Skeletal muscle tissue (tissue), 4 donors: ENCODE measurements around the gene NUP107. TPM values are rescaled to one million over a fixed set of nuclear protein-coding genes. Genes with fewer than 3 reads are reported as not detected.

Source experiments
- H3K27ac ChIP-seq: one replicate; pipeline ENCODE4 v1.7.0; 2013; ENCODE audit warnings: mild to moderate bottlenecking, low read depth, low read length, inconsistent platforms
- H3K27me3 ChIP-seq, 3 donors: one replicate each; pipeline ENCODE4 v1.7.0; 2013; ENCODE audit warnings: low read length in 3 of 3; ENCODE audit not compliant: control insufficient read depth in 3 of 3, insufficient read depth in 3 of 3
- H3K36me3 ChIP-seq, 3 donors: one replicate each; pipeline ENCODE4 v1.7.0; 2013; ENCODE audit warnings: low read length in 3 of 3; ENCODE audit not compliant: control insufficient read depth in 3 of 3, insufficient read depth in 3 of 3
- H3K4me1 ChIP-seq, 3 donors: one replicate each; pipeline ENCODE4 v1.7.0; 2013; ENCODE audit warnings: low read length in 3 of 3, mild to moderate bottlenecking in 3 of 3; ENCODE audit not compliant: control insufficient read depth in 3 of 3, insufficient read depth in 3 of 3
- H3K4me3 ChIP-seq, 3 donors: one replicate each; pipeline ENCODE4 v1.7.0; 2013; ENCODE audit warnings: low read length in 3 of 3
- H3K9ac ChIP-seq, 3 donors: one replicate each; pipeline ENCODE4 v1.7.0; 2013; ENCODE audit warnings: low read length in 3 of 3, mild to moderate bottlenecking in 3 of 3, moderate library complexity in 2 of 3, low read depth in 1 of 3
- H3K9me3 ChIP-seq, 3 donors: one replicate each; pipeline ENCODE4 v1.7.0; 2013; ENCODE audit warnings: low read length in 3 of 3; ENCODE audit not compliant: control insufficient read depth in 3 of 3
- total RNA-seq: library from RNA; depleted of rRNA; stranded (reverse); fragments of >200 nt; gene quantifications from one replicate; pipeline ENCODE4 v1.2.3, GENCODE V29; 2014
- donor health status: Osteomylitis.

NUP107 gene
- total RNA-seq, 1 donor from 2014 or later: 42.8 TPM

DNA sequence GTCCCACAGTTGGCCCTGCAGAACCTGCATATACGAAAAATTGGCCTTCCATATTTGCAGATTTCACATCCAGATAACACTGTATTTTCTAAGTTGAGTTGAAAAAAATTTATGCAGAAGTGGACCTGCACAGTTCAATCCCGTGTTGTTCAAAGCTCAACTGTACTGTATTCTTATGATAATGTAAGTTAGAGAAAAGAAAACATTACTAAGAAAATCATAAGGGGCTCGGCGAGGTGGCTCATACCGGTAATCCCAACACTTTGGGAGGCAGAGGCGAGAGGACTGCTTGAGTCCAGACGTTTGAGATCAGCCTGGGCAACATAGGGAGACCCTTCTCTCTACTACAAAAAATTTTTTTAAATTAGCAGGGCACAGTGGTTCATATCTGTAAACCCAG is 41.0 kb downstream of the NUP107 start:
- H3K36me3 ChIP-seq: peaks cover 10 to 40% (median 22%) of the 10 kb centered on the region in 3 donors
- no peak overlapping the region for H3K4me3 ChIP-seq
- no peak overlapping the region for H3K9ac ChIP-seq
- H3K27me3 ChIP-seq: no peaks in the 10 kb centered on the region
- H3K4me1 ChIP-seq: no peaks in the 10 kb centered on the region
- no peak overlapping the region for H3K27ac ChIP-seq
- no peaks in the 10 kb centered on the region for H3K9me3 ChIP-seq

GRCh38 chr12:68733661-68734071 is 46.9 kb downstream of the NUP107 start:
- no peak overlapping the region for H3K27ac ChIP-seq
- H3K9ac ChIP-seq: no peak overlapping the region
- peaks cover 26 to 47% (median 37%) of the 10 kb centered on the region in 3 donors for H3K36me3 ChIP-seq
- no peaks in the 10 kb centered on the region for H3K9me3 ChIP-seq
- no peak overlapping the region for H3K4me3 ChIP-seq
- no peaks in the 10 kb centered on the region for H3K27me3 ChIP-seq
- H3K4me1 ChIP-seq: no peaks in the 10 kb centered on the region

DNA sequence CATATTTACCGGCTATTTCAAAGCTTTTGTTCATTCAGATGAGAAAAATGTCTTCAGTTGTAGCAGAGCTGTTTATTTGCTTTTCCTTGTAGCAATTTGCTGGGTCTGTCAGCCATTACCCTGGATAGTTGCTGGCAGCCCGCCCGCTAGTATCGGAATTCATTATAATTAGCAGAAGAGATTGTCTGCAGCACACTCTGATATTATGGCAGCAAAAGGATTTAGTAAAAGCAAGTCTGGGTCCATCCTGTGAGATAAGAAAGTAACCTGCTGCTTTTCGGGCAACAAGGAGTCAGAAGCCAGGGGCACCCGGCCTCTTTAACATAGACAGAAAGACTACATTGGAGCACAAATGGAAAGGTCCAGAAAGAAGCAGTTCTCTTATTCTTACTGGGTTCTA is 53.1 kb downstream of the NUP107 start:
- H3K9me3 ChIP-seq: no peaks in the 10 kb centered on the region
- no peak overlapping the region for H3K4me3 ChIP-seq
- no peaks in the 10 kb centered on the region for H3K27me3 ChIP-seq
- peaks cover 14 to 33% (median 25%) of the 10 kb centered on the region in 3 donors for H3K36me3 ChIP-seq
- no peak overlapping the region for H3K9ac ChIP-seq
- no peak overlapping the region for H3K27ac ChIP-seq
- H3K4me1 ChIP-seq: no peaks in the 10 kb centered on the region

- Histone ChIP-seq H3K9ac (no peak overlapping the region), H3K4me3 (no peak overlapping the region), H3K27ac (no peak overlapping the region), H3K4me1 (peaks cover 3 to 11% (median 10%) of the 10 kb centered on the region in 3 donors), H3K9me3 (no peaks in the 10 kb centered on the region), H3K27me3 (no peaks in the 10 kb centered on the region), H3K36me3 (peaks cover 2 to 16% (median 7%) of the 10 kb centered on the region in 3 donors)
These were observed 56.6 kb downstream of the NUP107 start for GRCh38 chr12:68743356-68743755.

- Histone ChIP-seq H3K36me3 (peaks cover 0 to 7% (median 1%) of the 10 kb centered on the region in 3 donors), H3K27me3 (no peaks in the 10 kb centered on the region), H3K27ac (peak overlapping the region; percentile 65), H3K9me3 (no peaks in the 10 kb centered on the region), H3K4me3 (peak overlapping the region; percentile 91 to 97 (median 93)), H3K4me1 (peaks cover 5 to 17% (median 12%) of the 10 kb centered on the region in 3 donors), H3K9ac (peak overlapping the region; percentile 75 to 92 (median 89))
These were observed 58.7 kb downstream of the NUP107 start for GRCh38 chr12:68745376-68745903.

GRCh38 chr12:68745904-68746571 is 59.3 kb downstream of the NUP107 start, which contains the start of gene SLC35E3:
Gene SLC35E3 (plus strand): TSS chr12:68746176. CDS start chr12:68746378, 202 bp downstream.
- H3K27me3 ChIP-seq: no peaks in the 10 kb centered on the region
- H3K9me3 ChIP-seq: no peaks in the 10 kb centered on the region
- peaks cover 0 to 7% (median 3%) of the 10 kb centered on the region in 3 donors for H3K36me3 ChIP-seq
- H3K9ac ChIP-seq: peak within 1 kb of the TSS; percentile 75 to 92 (median 89)
- peak within 1 kb of the TSS; percentile 65 for H3K27ac ChIP-seq
- peaks cover 7 to 18% (median 14%) of the 10 kb centered on the region in 3 donors for H3K4me1 ChIP-seq
- peak within 1 kb of the TSS; percentile 91 to 97 (median 93) for H3K4me3 ChIP-seq

- Histone ChIP-seq H3K9me3 (no peaks in the 10 kb centered on the region), H3K27me3 (no peaks in the 10 kb centered on the region), H3K36me3 (peaks cover 0 to 5% (median 3%) of the 10 kb centered on the region in 3 donors), H3K4me3 (peak overlapping the region; percentile 91 to 97 (median 93)), H3K9ac (peak overlapping the region; percentile 75 to 92 (median 89)), H3K4me1 (peaks cover 7 to 18% (median 14%) of the 10 kb centered on the region in 3 donors), H3K27ac (peak overlapping the region; percentile 65)
These were observed 59.9 kb downstream of the NUP107 start for GRCh38 chr12:68746572-68747180.

- no peak overlapping the region for H3K27ac ChIP-seq
- no peak overlapping the region for H3K4me3 ChIP-seq
- no peaks in the 10 kb centered on the region for H3K9me3 ChIP-seq
- H3K4me1 ChIP-seq: peaks cover 7 to 18% (median 14%) of the 10 kb centered on the region in 3 donors
- H3K9ac ChIP-seq: no peak overlapping the region
- H3K36me3 ChIP-seq: peaks cover 0 to 16% (median 6%) of the 10 kb centered on the region in 3 donors
- H3K27me3 ChIP-seq: no peaks in the 10 kb centered on the region
These were observed 62.7 kb downstream of the NUP107 start for GRCh38 chr12:68749443-68749842.

DNA sequence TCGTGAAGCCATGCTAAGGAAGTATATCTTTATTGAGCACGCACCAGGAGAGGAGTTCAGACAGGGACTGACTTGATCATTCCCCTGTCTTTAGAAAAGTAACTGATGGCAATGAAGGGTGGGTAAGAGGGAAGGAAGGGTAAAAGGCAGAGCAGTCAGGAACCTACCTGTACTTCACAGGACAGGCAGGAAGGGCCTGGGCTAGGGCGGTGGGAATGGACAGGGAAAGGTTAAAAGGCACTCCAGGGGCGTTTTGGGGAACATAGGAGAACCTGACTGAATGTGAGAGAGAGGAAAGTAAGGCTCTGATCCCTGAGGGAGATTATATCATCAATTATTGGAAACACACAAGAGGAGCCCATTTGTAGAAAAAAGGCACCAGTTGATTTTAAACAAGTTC is 63.1 kb downstream of the NUP107 start:
- Histone ChIP-seq H3K4me1 (peaks cover 7 to 18% (median 14%) of the 10 kb centered on the region in 3 donors), H3K4me3 (no peak overlapping the region), H3K27ac (no peak overlapping the region), H3K36me3 (peaks cover 0 to 20% (median 9%) of the 10 kb centered on the region in 3 donors), H3K9me3 (no peaks in the 10 kb centered on the region), H3K27me3 (no peaks in the 10 kb centered on the region), H3K9ac (no peak overlapping the region)

GRCh38 chr12:68750506-68750905 is 63.7 kb downstream of the NUP107 start:
- Histone ChIP-seq H3K4me3 (no peak overlapping the region), H3K27ac (no peak overlapping the region), H3K4me1 (peaks cover 7 to 18% (median 14%) of the 10 kb centered on the region in 3 donors), H3K9me3 (no peaks in the 10 kb centered on the region), H3K36me3 (peaks cover 3 to 22% (median 15%) of the 10 kb centered on the region in 3 donors), H3K9ac (no peak overlapping the region), H3K27me3 (no peaks in the 10 kb centered on the region)
